ENCODE results near the gene GTF3C4.

Gene GTF3C4, protein sequence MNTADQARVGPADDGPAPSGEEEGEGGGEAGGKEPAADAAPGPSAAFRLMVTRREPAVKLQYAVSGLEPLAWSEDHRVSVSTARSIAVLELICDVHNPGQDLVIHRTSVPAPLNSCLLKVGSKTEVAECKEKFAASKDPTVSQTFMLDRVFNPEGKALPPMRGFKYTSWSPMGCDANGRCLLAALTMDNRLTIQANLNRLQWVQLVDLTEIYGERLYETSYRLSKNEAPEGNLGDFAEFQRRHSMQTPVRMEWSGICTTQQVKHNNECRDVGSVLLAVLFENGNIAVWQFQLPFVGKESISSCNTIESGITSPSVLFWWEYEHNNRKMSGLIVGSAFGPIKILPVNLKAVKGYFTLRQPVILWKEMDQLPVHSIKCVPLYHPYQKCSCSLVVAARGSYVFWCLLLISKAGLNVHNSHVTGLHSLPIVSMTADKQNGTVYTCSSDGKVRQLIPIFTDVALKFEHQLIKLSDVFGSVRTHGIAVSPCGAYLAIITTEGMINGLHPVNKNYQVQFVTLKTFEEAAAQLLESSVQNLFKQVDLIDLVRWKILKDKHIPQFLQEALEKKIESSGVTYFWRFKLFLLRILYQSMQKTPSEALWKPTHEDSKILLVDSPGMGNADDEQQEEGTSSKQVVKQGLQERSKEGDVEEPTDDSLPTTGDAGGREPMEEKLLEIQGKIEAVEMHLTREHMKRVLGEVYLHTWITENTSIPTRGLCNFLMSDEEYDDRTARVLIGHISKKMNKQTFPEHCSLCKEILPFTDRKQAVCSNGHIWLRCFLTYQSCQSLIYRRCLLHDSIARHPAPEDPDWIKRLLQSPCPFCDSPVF

GRCh38 chr9:132670457-132671391, at the start of gene GTF3C4:
Gene GTF3C4 (plus strand): TSS chr9:132670464. CDS start chr9:132670599, 135 bp downstream.
- DNase-seq: peak in 2 of 3 experiments; percentile 49 to 60

DNA sequence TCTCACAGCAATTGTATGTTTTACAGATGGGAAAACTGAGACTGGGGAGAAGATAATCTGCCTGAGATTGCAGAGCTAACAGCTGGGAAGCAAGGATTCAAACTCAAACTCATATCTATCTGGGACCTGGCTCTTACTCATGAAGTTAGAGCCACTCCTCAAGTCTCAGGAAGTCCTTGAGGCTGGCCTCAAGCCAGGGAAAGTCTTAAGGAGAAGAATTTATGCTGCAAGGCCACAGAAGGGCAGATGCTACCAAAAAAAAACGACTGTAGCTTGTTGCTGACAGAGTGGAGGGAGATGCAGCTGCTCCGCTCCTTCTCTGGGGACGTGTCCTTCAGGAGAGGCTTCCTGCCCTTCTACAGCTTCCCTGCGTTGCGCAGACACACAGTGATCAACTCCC, 48.1 kb upstream of the GTF3C4 start:
- no peak for DNase-seq

GRCh38 chr9:132626285-132626684, 44.0 kb upstream of the GTF3C4 start:
- no peak for DNase-seq

DNA sequence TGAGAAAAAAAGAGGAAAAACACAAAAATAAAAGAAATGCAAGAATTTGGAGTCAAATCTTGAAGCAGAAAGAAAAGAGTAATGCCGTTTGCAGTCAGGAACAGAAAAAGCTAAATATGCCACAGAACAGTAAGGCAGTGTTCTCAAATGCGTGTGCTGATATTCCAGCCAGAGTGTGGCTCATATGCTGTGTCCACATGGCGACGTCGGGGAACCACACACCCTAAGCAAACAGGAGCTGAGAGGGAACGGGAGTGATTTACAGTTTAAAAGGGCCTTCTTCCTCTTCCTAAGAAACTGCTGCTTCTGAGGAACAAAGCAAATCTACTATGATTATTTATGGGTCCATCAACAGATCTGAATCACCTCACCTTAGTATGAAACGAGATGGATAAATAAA, 43.2 kb upstream of the GTF3C4 start:
- DNase-seq: peak in 1 of 3 experiments; percentile 15

DNA sequence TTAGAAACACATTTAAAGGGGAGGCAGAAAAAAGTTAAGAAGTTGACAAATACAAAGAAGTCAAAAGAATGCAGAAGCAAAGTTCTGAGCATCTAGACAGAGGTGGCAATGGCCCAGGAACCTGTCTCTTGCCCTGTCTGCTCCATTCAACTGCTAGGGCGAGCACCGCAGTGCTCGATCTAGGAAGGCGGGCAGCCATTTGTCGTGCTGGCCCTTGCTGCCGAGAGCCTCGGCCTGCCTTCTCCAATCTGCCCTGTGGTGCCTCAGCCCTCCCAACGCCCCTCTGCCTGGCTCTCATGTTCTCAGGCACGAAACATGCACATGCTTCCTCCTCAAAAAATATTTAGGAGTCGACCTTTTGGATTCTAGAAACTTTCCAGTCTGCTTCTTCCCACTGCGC, 42.7 kb upstream of the GTF3C4 start:
- DNase-seq: no peak

- DNase-seq: no peak
Observed at GRCh38 chr9:132628746-132629145, 41.5 kb upstream of the GTF3C4 start.

DNA sequence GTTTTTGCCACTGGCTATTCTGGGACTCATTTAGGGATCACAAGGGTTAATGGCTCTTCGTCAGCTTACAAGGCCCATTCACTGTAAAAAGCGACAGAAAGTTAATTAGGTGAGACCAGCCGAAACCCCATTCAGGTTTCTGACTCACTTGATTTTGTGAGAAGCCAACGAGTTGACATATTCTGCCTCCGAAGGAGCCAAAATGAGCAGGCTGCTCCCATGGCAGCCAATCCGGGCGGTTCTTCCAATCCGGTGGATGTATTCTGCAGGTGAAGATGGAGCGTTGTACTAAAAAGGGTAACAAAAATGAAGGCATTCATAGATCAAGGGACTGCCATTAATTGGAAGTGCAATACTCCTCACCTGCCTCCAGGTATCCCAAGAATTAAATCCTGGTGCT, 40.1 kb upstream of the GTF3C4 start:
- no peak for DNase-seq

GRCh38 chr9:132630811-132631210, 39.5 kb upstream of the GTF3C4 start:
- DNase-seq: no peak

DNA sequence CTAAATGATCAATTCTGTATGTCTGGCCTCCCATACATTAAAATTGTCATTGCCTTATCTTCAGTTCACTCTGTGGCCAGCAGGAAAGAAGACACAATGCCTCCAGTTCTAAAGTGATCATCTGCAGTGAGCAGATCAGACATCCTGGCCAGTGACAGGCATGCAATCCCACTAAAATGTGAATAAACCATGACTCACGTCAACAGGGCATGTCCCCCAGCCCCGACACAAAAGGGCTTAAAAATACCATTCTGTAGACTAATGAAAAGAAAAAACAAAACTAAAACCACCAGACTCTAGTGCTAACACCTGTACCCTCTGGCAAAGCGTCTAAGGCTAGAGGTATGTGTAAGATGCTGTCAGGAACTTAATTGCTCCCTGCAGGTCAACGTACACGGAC, 39.0 kb upstream of the GTF3C4 start:
- peak in 1 of 3 experiments; percentile 33 for DNase-seq

- peak in 1 of 3 experiments; percentile 33 for DNase-seq
Observed at GRCh38 chr9:132631685-132632084, 38.6 kb upstream of the GTF3C4 start.

DNA sequence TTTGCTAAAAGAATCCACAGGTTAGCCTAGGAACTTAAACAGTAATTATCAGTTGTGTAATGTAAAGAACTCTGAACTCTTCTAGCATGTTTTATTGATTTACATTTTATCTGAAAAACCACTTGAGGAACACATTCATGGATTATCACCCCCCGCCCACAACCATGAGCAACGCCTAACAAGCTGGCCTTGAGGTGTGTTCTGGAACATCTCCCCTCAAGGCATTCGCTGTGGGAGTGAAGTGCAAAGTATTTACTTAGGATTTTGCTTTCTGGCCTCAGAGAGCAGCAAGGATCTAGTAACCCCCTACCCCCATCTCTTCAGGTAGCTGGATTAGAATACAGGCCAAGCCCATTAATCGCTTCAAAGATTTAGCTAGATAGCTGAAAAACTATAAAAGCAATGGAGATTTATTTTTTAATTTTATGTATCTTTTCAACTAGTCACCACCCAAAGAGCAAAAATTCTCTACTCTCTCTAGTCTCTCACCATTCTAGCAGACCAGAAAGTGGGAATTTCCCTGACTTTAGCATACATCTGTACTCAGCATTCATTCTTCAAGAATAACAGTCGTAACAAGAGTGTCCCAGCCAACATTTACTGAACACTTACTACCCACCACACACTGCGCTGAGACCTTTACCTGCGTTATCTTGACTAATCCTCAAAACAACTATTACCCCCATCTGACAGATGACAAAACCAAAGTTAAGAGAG, 37.7 kb upstream of the GTF3C4 start:
- no peak for DNase-seq

DNA sequence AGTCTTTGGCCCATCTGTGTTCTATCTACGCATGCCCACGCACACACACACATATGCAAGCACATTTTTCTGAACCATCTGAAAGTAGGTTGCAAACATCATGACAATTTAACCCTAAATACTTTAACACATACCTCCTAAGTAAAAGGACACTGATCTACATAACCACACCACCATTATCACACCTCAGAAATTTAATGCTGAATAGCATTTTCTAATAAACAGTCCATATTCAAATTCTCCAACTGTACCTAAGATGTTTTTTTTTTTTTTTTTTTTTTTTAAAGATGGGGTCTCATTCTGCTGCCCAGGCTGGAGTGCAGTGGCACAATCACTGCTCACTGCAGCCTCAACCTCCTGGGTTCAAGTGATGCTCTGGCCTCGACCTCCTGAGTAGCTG, 35.9 kb upstream of the GTF3C4 start:
- no peak for DNase-seq

GRCh38 chr9:132637351-132637750, 32.9 kb upstream of the GTF3C4 start:
- peak in 2 of 3 experiments; percentile 72 to 90 for DNase-seq

GRCh38 chr9:132637801-132638200, 32.5 kb upstream of the GTF3C4 start:
- no peak for DNase-seq

DNA sequence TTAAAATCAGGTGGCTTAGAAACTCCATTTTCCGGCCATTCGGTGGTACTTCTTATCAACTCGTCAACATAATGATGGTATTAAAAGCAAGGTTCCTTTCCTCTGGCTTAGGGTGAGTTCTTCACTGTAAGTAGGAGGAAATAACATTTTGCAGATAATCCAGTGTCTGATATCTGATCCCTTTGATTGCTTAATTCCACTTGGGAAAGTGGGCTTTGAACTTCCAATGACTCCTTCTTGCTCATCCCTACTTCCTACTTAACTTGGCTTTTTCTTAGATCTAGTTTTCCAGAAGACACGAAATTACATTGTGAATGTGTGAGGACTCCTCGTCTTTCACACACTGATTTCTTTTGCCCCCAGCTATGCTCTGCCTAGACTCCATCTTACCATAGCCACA, 32.0 kb upstream of the GTF3C4 start:
- DNase-seq: no peak

DNA sequence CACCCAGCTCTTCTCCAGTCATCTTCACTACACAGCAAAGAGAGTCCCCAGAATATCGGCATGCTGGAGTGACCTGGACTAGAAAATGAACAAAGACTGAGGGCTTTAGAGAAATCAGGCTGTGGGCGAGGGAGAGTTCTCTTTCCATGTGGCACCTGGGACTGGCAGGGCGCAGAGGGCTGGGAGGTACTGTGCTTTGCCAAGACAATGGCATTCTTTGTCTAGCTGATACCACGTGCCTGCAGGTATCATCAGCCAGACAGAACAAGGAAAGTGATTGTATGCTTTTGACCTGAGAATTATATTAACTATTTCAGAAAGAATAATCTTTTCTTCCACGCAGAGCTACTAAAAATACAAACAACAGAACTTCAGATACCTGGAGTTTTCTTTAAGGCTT, 30.9 kb upstream of the GTF3C4 start:
- no peak for DNase-seq

GRCh38 chr9:132641216-132641615, 29.0 kb upstream of the GTF3C4 start:
- no peak for DNase-seq

DNA sequence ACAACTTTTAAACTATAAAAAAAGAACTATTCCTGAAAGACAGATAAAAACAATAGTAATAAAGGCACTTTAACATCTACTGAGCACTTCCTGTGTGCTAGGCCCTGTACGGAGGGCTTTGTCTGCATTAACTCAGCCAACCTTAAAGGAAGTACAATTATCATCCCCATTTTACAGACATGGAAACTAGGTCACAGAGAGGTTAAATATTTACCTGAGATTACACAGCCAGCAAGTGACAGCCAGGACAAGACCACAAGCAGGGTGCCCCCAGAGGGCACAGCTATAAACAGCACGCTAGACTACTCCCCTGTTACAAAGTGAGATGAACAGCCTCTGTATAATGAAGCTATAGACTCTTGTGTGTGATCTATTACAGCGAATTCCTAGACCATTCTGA, 26.0 kb upstream of the GTF3C4 start:
- peak in 1 of 3 experiments; percentile 9 for DNase-seq

- no peak for DNase-seq
Observed at GRCh38 chr9:132645306-132645705, 25.0 kb upstream of the GTF3C4 start.

GRCh38 chr9:132645711-132646110, 24.6 kb upstream of the GTF3C4 start:
- DNase-seq: no peak

- no peak for DNase-seq
Observed at GRCh38 chr9:132646726-132647125, 23.5 kb upstream of the GTF3C4 start.

- no peak for DNase-seq
Observed at GRCh38 chr9:132647355-132647754, 22.9 kb upstream of the GTF3C4 start.

All from NCI-H1417 (cell line).